Fibroblast of gingiva (primary cell): ENCODE results near the gene PTGES2.

Experiments used
- DNase-seq: peaks from one replicate; pipeline ENCODE4 v3.0.0-alpha.2; 2011; ENCODE audit warnings: low read depth

Gene PTGES2

GRCh38 chr9:128153060-128153946 lies 25.8 kb upstream of the PTGES2 start:
- DNase-seq, result no peak

GRCh38 chr9:128152133-128153059 lies 24.9 kb upstream of the PTGES2 start:
- DNase-seq, result no peak

- no peak for DNase-seq
Measured at GRCh38 chr9:128151309-128152132, 24.0 kb upstream of the PTGES2 start.

GRCh38 chr9:128150594-128151308 lies 23.2 kb upstream of the PTGES2 start:
- no peak for DNase-seq

GRCh38 chr9:128149951-128150593 lies 22.5 kb upstream of the PTGES2 start:
- DNase-seq, result no peak

- DNase-seq, result no peak
Measured at GRCh38 chr9:128149001-128149701, 21.6 kb upstream of the PTGES2 start, which contains the start of gene LCN2. Gene LCN2 (plus strand): TSS chr9:128149453. CDS start chr9:128149526, 73 bp downstream.

- DNase-seq, result no peak
Measured at GRCh38 chr9:128148509-128149000, 21.0 kb upstream of the PTGES2 start.

GRCh38 chr9:128146591-128147120 lies 19.1 kb upstream of the PTGES2 start:
- no peak for DNase-seq

- no peak for DNase-seq
Measured at GRCh38 chr9:128145951-128146351, 18.4 kb upstream of the PTGES2 start.

GRCh38 chr9:128145536-128145935 lies 18.0 kb upstream of the PTGES2 start:
- no peak for DNase-seq

GRCh38 chr9:128144239-128145181 lies 17.0 kb upstream of the PTGES2 start:
- no peak for DNase-seq

GRCh38 chr9:128143525-128144238 lies 16.2 kb upstream of the PTGES2 start:
- DNase-seq, result no peak

- DNase-seq, result no peak
Measured at GRCh38 chr9:128142596-128142995, 15.1 kb upstream of the PTGES2 start.

GRCh38 chr9:128142061-128142460 lies 14.5 kb upstream of the PTGES2 start:
- DNase-seq, result no peak

GRCh38 chr9:128141604-128142003 lies 14.1 kb upstream of the PTGES2 start:
- no peak for DNase-seq

GRCh38 chr9:128139621-128140020 lies 12.1 kb upstream of the PTGES2 start:
- no peak for DNase-seq

GRCh38 chr9:128138001-128138400 lies 10.5 kb upstream of the PTGES2 start:
- no peak for DNase-seq
